ENCODE measurements around the gene CARMIL3.
A peak's percentile ranks its signal among the peaks of the same experiment; 100 is the strongest.
"Not testable (repeated sequence)": the region's sequence is repeated elsewhere in the genome, so short reads cannot be mapped to it uniquely, and the experiment has no call there.

CARMIL3 gene

GRCh38 chr14:24012726-24013273 is 39.0 kb upstream of the CARMIL3 start:
- H2BK120ac ChIP-seq (ENCODE audit: low read depth, low read length); H2BK5ac ChIP-seq (ENCODE audit: low read length); H3K27ac ChIP-seq (replicated peaks; ENCODE audit: low read length); H3K9me3 ChIP-seq (replicated peaks in 1 of 2; ENCODE audit: control insufficient read depth in 2 of 2, insufficient read depth in 1 of 2, low read depth in 1 of 2, low read length in 2 of 2); H2BK12ac ChIP-seq (ENCODE audit: low read length); H3K36me3 ChIP-seq (replicated peaks in 1 of 2; ENCODE audit: control insufficient read depth in 2 of 2, insufficient read depth in 2 of 2, low read length in 2 of 2); H4K91ac ChIP-seq (ENCODE audit: low read depth, low read length, poor library complexity); H3K23ac ChIP-seq (ENCODE audit: low read depth, low read length, poor library complexity); H2AFZ ChIP-seq (ENCODE audit: low read length); H3K4ac ChIP-seq (ENCODE audit: low read length); H3K14ac ChIP-seq (ENCODE audit: low read length); H3K18ac ChIP-seq (ENCODE audit: low read length); H3K79me1 ChIP-seq (ENCODE audit: low read depth, low read length); H4K8ac ChIP-seq (ENCODE audit: low read depth, low read length); H3K4me3 ChIP-seq (ENCODE audit: low read length in 2 of 2); H3K4me1 ChIP-seq (ENCODE audit: control insufficient read depth in 2 of 2, insufficient read depth in 1 of 2, low read depth in 1 of 2, low read length in 2 of 2); H3K4me2 ChIP-seq (ENCODE audit: insufficient read depth, low read length, poor library complexity, severe bottlenecking); H3K9ac ChIP-seq (ENCODE audit: low read depth, low read length, poor library complexity); H2BK15ac ChIP-seq (ENCODE audit: low read length); H2AK5ac ChIP-seq (ENCODE audit: low read depth, low read length); DNase-seq (ENCODE audit: low spot score): not testable (repeated sequence)
- H3K27me3 ChIP-seq (ENCODE audit: control insufficient read depth in 3 of 3, insufficient read depth in 3 of 3, low read depth in 1 of 3, low read length in 3 of 3): peaks cover 0 to 22% (median 0%) of the 10 kb centered on the region in 3 experiments
- WGBS, 2 donors (ENCODE audit: extremely low coverage in 2 of 2, insufficient read length in 2 of 2, insufficient replicate concordance in 1 of 2): no CpG with 5 or more reads among the region's 4 CpGs

GRCh38 chr14:24013654-24014514 is 37.9 kb upstream of the CARMIL3 start:
- H2BK12ac ChIP-seq (ENCODE audit: low read length): no peak overlapping the region
- no peak overlapping the region for H3K9ac ChIP-seq (ENCODE audit: low read depth, low read length, poor library complexity)
- H2BK5ac ChIP-seq (ENCODE audit: low read length): no peak overlapping the region
- H3K9me3 ChIP-seq (replicated peaks in 1 of 2; ENCODE audit: control insufficient read depth in 2 of 2, insufficient read depth in 1 of 2, low read depth in 1 of 2, low read length in 2 of 2): no peaks in the 10 kb centered on the region
- peaks cover 0 to 4% of the 10 kb centered on the region in 2 donors for H3K4me1 ChIP-seq (ENCODE audit: control insufficient read depth in 2 of 2, insufficient read depth in 1 of 2, low read depth in 1 of 2, low read length in 2 of 2)
- H3K14ac ChIP-seq (ENCODE audit: low read length): no peak overlapping the region
- H4K8ac ChIP-seq (ENCODE audit: low read depth, low read length): no peak overlapping the region
- H3K23ac ChIP-seq (ENCODE audit: low read depth, low read length, poor library complexity): no peak overlapping the region
- H2AFZ ChIP-seq (ENCODE audit: low read length): no peak overlapping the region
- no peak overlapping the region for H3K4me3 ChIP-seq (ENCODE audit: low read length in 2 of 2)
- peak; percentile 67 for DNase-seq (ENCODE audit: low spot score)
- no peak overlapping the region for H4K91ac ChIP-seq (ENCODE audit: low read depth, low read length, poor library complexity)
- no peak overlapping the region for H3K4me2 ChIP-seq (ENCODE audit: insufficient read depth, low read length, poor library complexity, severe bottlenecking)
- no peak overlapping the region for H3K27ac ChIP-seq (replicated peaks; ENCODE audit: low read length)
- no peak overlapping the region for H2AK5ac ChIP-seq (ENCODE audit: low read depth, low read length)
- no CpG with 5 or more reads among the region's 12 CpGs for WGBS, 2 donors (ENCODE audit: extremely low coverage in 2 of 2, insufficient read length in 2 of 2, insufficient replicate concordance in 1 of 2)
- no peak overlapping the region for H3K18ac ChIP-seq (ENCODE audit: low read length)
- no peak overlapping the region for H3K4ac ChIP-seq (ENCODE audit: low read length)
- H3K36me3 ChIP-seq (replicated peaks in 1 of 2; ENCODE audit: control insufficient read depth in 2 of 2, insufficient read depth in 2 of 2, low read length in 2 of 2): no peaks in the 10 kb centered on the region
- H2BK120ac ChIP-seq (ENCODE audit: low read depth, low read length): no peak overlapping the region
- no peak overlapping the region for H2BK15ac ChIP-seq (ENCODE audit: low read length)
- peaks cover 0 to 22% (median 0%) of the 10 kb centered on the region in 3 experiments for H3K27me3 ChIP-seq (ENCODE audit: control insufficient read depth in 3 of 3, insufficient read depth in 3 of 3, low read depth in 1 of 3, low read length in 3 of 3)
- H3K79me1 ChIP-seq (ENCODE audit: low read depth, low read length): peaks cover 2% of the 10 kb centered on the region

- no CpG with 5 or more reads among the region's 6 CpGs for WGBS, 2 donors (ENCODE audit: extremely low coverage in 2 of 2, insufficient read length in 2 of 2, insufficient replicate concordance in 1 of 2)
- H4K8ac ChIP-seq (ENCODE audit: low read depth, low read length); H4K91ac ChIP-seq (ENCODE audit: low read depth, low read length, poor library complexity); H3K14ac ChIP-seq (ENCODE audit: low read length); H3K79me1 ChIP-seq (ENCODE audit: low read depth, low read length); H2AK5ac ChIP-seq (ENCODE audit: low read depth, low read length); H3K9me3 ChIP-seq (replicated peaks in 1 of 2; ENCODE audit: control insufficient read depth in 2 of 2, insufficient read depth in 1 of 2, low read depth in 1 of 2, low read length in 2 of 2); H3K4ac ChIP-seq (ENCODE audit: low read length); H2BK15ac ChIP-seq (ENCODE audit: low read length); H2BK120ac ChIP-seq (ENCODE audit: low read depth, low read length); H3K23ac ChIP-seq (ENCODE audit: low read depth, low read length, poor library complexity); H3K4me1 ChIP-seq (ENCODE audit: control insufficient read depth in 2 of 2, insufficient read depth in 1 of 2, low read depth in 1 of 2, low read length in 2 of 2); H2BK5ac ChIP-seq (ENCODE audit: low read length); H2BK12ac ChIP-seq (ENCODE audit: low read length); H2AFZ ChIP-seq (ENCODE audit: low read length); H3K36me3 ChIP-seq (replicated peaks in 1 of 2; ENCODE audit: control insufficient read depth in 2 of 2, insufficient read depth in 2 of 2, low read length in 2 of 2); H3K4me2 ChIP-seq (ENCODE audit: insufficient read depth, low read length, poor library complexity, severe bottlenecking); H3K27ac ChIP-seq (replicated peaks; ENCODE audit: low read length); H3K18ac ChIP-seq (ENCODE audit: low read length); H3K9ac ChIP-seq (ENCODE audit: low read depth, low read length, poor library complexity); DNase-seq (ENCODE audit: low spot score): not testable (repeated sequence)
- Histone ChIP-seq H3K27me3 (ENCODE audit: control insufficient read depth in 3 of 3, insufficient read depth in 3 of 3, low read depth in 1 of 3, low read length in 3 of 3) (peaks cover 0 to 19% (median 0%) of the 10 kb centered on the region in 3 experiments), H3K4me3 (ENCODE audit: low read length in 2 of 2) (peak overlapping the region in 1 of 2 donors; percentile 22)
Observed at GRCh38 chr14:24015745-24016144, 36.1 kb upstream of the CARMIL3 start.

GRCh38 chr14:24018978-24019377 is 32.8 kb upstream of the CARMIL3 start:
- not testable (repeated sequence) for H3K27me3 ChIP-seq (ENCODE audit: control insufficient read depth in 3 of 3, insufficient read depth in 3 of 3, low read depth in 1 of 3, low read length in 3 of 3); H3K4me2 ChIP-seq (ENCODE audit: insufficient read depth, low read length, poor library complexity, severe bottlenecking)

More at GRCh38 chr14:24018978-24019377, 32.8 kb upstream of the CARMIL3 start:
- not testable (repeated sequence) for H4K91ac ChIP-seq (ENCODE audit: low read depth, low read length, poor library complexity); H3K4ac ChIP-seq (ENCODE audit: low read length); H3K14ac ChIP-seq (ENCODE audit: low read length); H2AFZ ChIP-seq (ENCODE audit: low read length); H3K23ac ChIP-seq (ENCODE audit: low read depth, low read length, poor library complexity); H3K18ac ChIP-seq (ENCODE audit: low read length); H3K9me3 ChIP-seq (replicated peaks in 1 of 2; ENCODE audit: control insufficient read depth in 2 of 2, insufficient read depth in 1 of 2, low read depth in 1 of 2, low read length in 2 of 2); H2BK15ac ChIP-seq (ENCODE audit: low read length); H2AK5ac ChIP-seq (ENCODE audit: low read depth, low read length); H3K4me3 ChIP-seq (ENCODE audit: low read length in 2 of 2); H4K8ac ChIP-seq (ENCODE audit: low read depth, low read length); H2BK12ac ChIP-seq (ENCODE audit: low read length); H3K36me3 ChIP-seq (replicated peaks in 1 of 2; ENCODE audit: control insufficient read depth in 2 of 2, insufficient read depth in 2 of 2, low read length in 2 of 2); H3K4me1 ChIP-seq (ENCODE audit: control insufficient read depth in 2 of 2, insufficient read depth in 1 of 2, low read depth in 1 of 2, low read length in 2 of 2); H3K9ac ChIP-seq (ENCODE audit: low read depth, low read length, poor library complexity); H2BK120ac ChIP-seq (ENCODE audit: low read depth, low read length); H2BK5ac ChIP-seq (ENCODE audit: low read length); DNase-seq (ENCODE audit: low spot score); H3K27ac ChIP-seq (replicated peaks; ENCODE audit: low read length); H3K79me1 ChIP-seq (ENCODE audit: low read depth, low read length)

Measured in neuronal stem cell (in vitro differentiated cells).